B cell (primary cell): ENCODE measurements around the gene CHRM2. TPM values are rescaled to one million over a fixed set of nuclear protein-coding genes. Genes with fewer than 3 reads are reported as not detected.

Experiments used
- ATAC-seq: fragments of 200-7000 bp; cut with Tn5 transposase; one replicate; pipeline ENCODE4 v1.10.0; 2021; ENCODE audit warnings: low read depth, mild to moderate bottlenecking, moderate number of reproducible peaks, moderate library complexity
- CTCF ChIA-PET: fragments of 350-600 bp; sonication (Branson Sonifier 250); formaldehyde crosslinking; loops from one replicate; lab custom pipeline; 2021; ENCODE audit warnings: antibody characterized with exemption, inconsistent platforms; lab: Charles Lee
- POLR2A ChIA-PET: fragments of 350-600 bp; sonication (Branson Sonifier 250); formaldehyde crosslinking; loops from one replicate; lab custom pipeline; 2021; ENCODE audit warnings: antibody characterized with exemption; lab: Charles Lee
- DNase-seq: peaks from one replicate; pipeline ENCODE4 v3.0.0; 2013
- H2AFZ ChIP-seq: 2 replicates; pipeline ENCODE4 v1.6.1; 2012; ENCODE audit warnings: mild to moderate bottlenecking, low read depth, low read length; ENCODE audit not compliant: insufficient read depth, poor library complexity, severe bottlenecking
- H3K27ac ChIP-seq, 2 donors: 1 replicate in 1 of 2; 2 replicates in 1 of 2; pipeline ENCODE4 v1.5.1; 2012 to 2013; ENCODE audit warnings: low read length in 2 of 2, mild to moderate bottlenecking in 2 of 2, moderate library complexity in 1 of 2
- H3K27me3 ChIP-seq, 4 experiments: fragments of 200-600 bp in 1 of 4; sonication (generic) in 1 of 4; replicated peaks in 1 of 4; 1 replicate in 2 of 4; 2 replicates in 2 of 4; pipeline versions ENCODE4 v1.6.1 to v1.7.0; 2013 to 2016; ENCODE audit warnings: low read length in 3 of 4, mild to moderate bottlenecking in 2 of 4, mixed read lengths in 1 of 4, moderate library complexity in 1 of 4; ENCODE audit not compliant: insufficient read depth in 4 of 4, control insufficient read depth in 3 of 4; ENCODE audit errors: control extremely low read depth in 1 of 4
- H3K36me3 ChIP-seq, 2 experiments: replicated peaks in 1 of 2; 1 replicate in 1 of 2; 2 replicates in 1 of 2; pipeline versions ENCODE4 v1.6.1 to v1.7.1; 2013; ENCODE audit warnings: low read length in 1 of 2; ENCODE audit not compliant: insufficient read depth in 2 of 2, control insufficient read depth in 1 of 2; ENCODE audit errors: control extremely low read depth in 1 of 2, extremely low read depth in 1 of 2
- H3K4me1 ChIP-seq, 2 donors: fragments of 200-600 bp in 1 of 2; sonication (generic) in 1 of 2; 1 replicate in 1 of 2; 2 replicates in 1 of 2; pipeline versions ENCODE4 v1.5.1 to v1.6.1; 2013 to 2017; ENCODE audit warnings: low read length in 2 of 2; ENCODE audit not compliant: control insufficient read depth in 2 of 2, insufficient read depth in 2 of 2
- H3K4me2 ChIP-seq: replicated peaks from 2 replicates; pipeline ENCODE3; 2012; ENCODE audit warnings: mild to moderate bottlenecking, low read depth, low read length; ENCODE audit not compliant: poor library complexity, severe bottlenecking
- H3K4me3 ChIP-seq, 5 experiments: fragments of 200-600 bp in 1 of 5; sonication (generic) in 1 of 5; 1 replicate in 3 of 5; 2 replicates in 2 of 5; pipeline versions ENCODE4 v1.5.1 to v1.7.0; 2011 to 2016; ENCODE audit warnings: low read length in 4 of 5, mild to moderate bottlenecking in 4 of 5, low read depth in 2 of 5, control low read depth in 1 of 5, moderate library complexity in 1 of 5; ENCODE audit not compliant: insufficient read depth in 1 of 5; ENCODE audit errors: control extremely low read depth in 1 of 5, extremely low read depth in 1 of 5
- H3K79me2 ChIP-seq: fragments of 200-600 bp; sonication (generic); one replicate; pipeline ENCODE4 v1.6.0; 2016; ENCODE audit warnings: low read length; ENCODE audit not compliant: control insufficient read depth, insufficient read depth
- H3K9ac ChIP-seq: fragments of 200-600 bp; sonication (generic); 2 replicates; pipeline ENCODE4 v1.6.1; 2017; ENCODE audit warnings: mild to moderate bottlenecking, low read length, moderate library complexity
- H3K9me3 ChIP-seq, 3 donors: one replicate each; pipeline versions ENCODE4 v1.6.1 to v1.7.1; 2013; ENCODE audit warnings: low read length in 2 of 3; ENCODE audit not compliant: control insufficient read depth in 2 of 3, insufficient read depth in 1 of 3; ENCODE audit errors: control extremely low read depth in 1 of 3
- H4K20me1 ChIP-seq: 2 replicates; pipeline ENCODE4 v1.6.0; 2012; ENCODE audit warnings: mild to moderate bottlenecking, low read length; ENCODE audit not compliant: insufficient read depth, control insufficient read depth, poor library complexity, severe bottlenecking
- H3K27ac Mint-ChIP-seq: one replicate; pipeline ENCODE4 v1.8.0; 2021; ENCODE audit warnings: mixed read lengths
- H3K27me3 Mint-ChIP-seq: one replicate; pipeline ENCODE4 v1.8.0; 2021; ENCODE audit warnings: mixed read lengths
- H3K4me1 Mint-ChIP-seq: one replicate; pipeline ENCODE4 v1.8.0; 2021; ENCODE audit warnings: mixed read lengths
- H3K4me3 Mint-ChIP-seq: one replicate; pipeline ENCODE4 v1.8.0; 2021; ENCODE audit warnings: mixed read lengths
- H3K9me3 Mint-ChIP-seq: one replicate; pipeline ENCODE4 v1.8.0; 2022; ENCODE audit warnings: mixed read lengths; ENCODE audit not compliant: insufficient read depth
- CTCF ChIP-seq: fragments of 200-600 bp; IDR thresholded peaks from one replicate; pipeline ENCODE4 v1.8.0; 2022; ENCODE audit warnings: antibody characterized with exemption, mild to moderate bottlenecking
- EZH2 ChIP-seq: IDR thresholded peaks from 2 replicates; pipeline ENCODE4 v1.6.1; 2012; ENCODE audit warnings: borderline replicate concordance, low read depth, mild to moderate bottlenecking, moderate library complexity, low read length; ENCODE audit not compliant: insufficient read depth, poor library complexity, severe bottlenecking
- WGBS: methylation state at CpG from one replicate; pipeline ENCODE4 v1.1.5; 2013; ENCODE audit warnings: missing lambda C conversion rate; ENCODE audit not compliant: insufficient coverage; 5-methylcytosine and 5-hydroxymethylcytosine counted together
- intact Hi-C: fragments of 100-400 bp; cut with micrococcal nuclease; formaldehyde crosslinking; loops from one replicate; pipeline ENCODE4 v1.10.0; 2022
- polyA plus RNA-seq: library from polyadenylated mRNA; depleted of rRNA; stranded (reverse); fragments of >200 nt; gene quantifications from 2 replicates; pipeline ENCODE4 v1.2.3, GENCODE V29; 2012
- total RNA-seq, 2 donors: library from RNA; stranded (reverse); fragments of 120-200 nt in 1 of 2; gene quantifications; 1 replicate in 1 of 2; 2 replicates in 1 of 2; pipeline versions ENCODE4 v1.2.3 to v1.2.4, GENCODE V29; 2013 to 2022

Gene CHRM2
- total and polyA plus RNA-seq, 2 donors (not counting 1 experiment from before 2014, with no cell fraction given), result not detected

- Histone ChIP-seq H3K36me3 (no peaks in the 10 kb centered on the region), H3K9ac (no peak overlapping the region), H3K4me3 (no peak overlapping the region), H4K20me1 (no peaks in the 10 kb centered on the region), H2AFZ (no peak overlapping the region), H3K27me3 (no peaks in the 10 kb centered on the region), H3K9me3 (no peaks in the 10 kb centered on the region), H3K4me1 (no peaks in the 10 kb centered on the region), H3K79me2 (no peaks in the 10 kb centered on the region), H3K27ac (no peak overlapping the region), H3K4me2 (no peak overlapping the region)
- no peak for DNase-seq
- Mint-ChIP-seq H3K27ac (no peak overlapping the region), H3K9me3 (no peaks in the 10 kb centered on the region), H3K4me3 (no peak overlapping the region), H3K27me3 (no peaks in the 10 kb centered on the region), H3K4me1 (no peaks in the 10 kb centered on the region)
- TF ChIP-seq EZH2, result no peak
- TF ChIP-seq CTCF, result no peak
- 78% methylated on average over 1 of the region's 1 CpG for WGBS
- CTCF ChIA-PET, result no interaction called here
- no peak for ATAC-seq
- intact Hi-C loops, result no loop called here
- POLR2A ChIA-PET, result no interaction called here
Observed at GRCh38 chr7:136940917-136941316, 72.5 kb downstream of the CHRM2 start.

- Histone ChIP-seq H3K9me3 (no peaks in the 10 kb centered on the region), H3K4me1 (no peaks in the 10 kb centered on the region), H3K4me3 (no peak overlapping the region), H3K27ac (no peak overlapping the region), H3K4me2 (no peak overlapping the region), H3K79me2 (no peaks in the 10 kb centered on the region), H4K20me1 (no peaks in the 10 kb centered on the region), H3K36me3 (no peaks in the 10 kb centered on the region), H3K27me3 (no peaks in the 10 kb centered on the region), H2AFZ (no peak overlapping the region), H3K9ac (no peak overlapping the region)
- H3K27me3 Mint-ChIP-seq, result no peaks in the 10 kb centered on the region
- TF ChIP-seq CTCF, result no peak
- no peak for TF ChIP-seq EZH2
- H3K27ac Mint-ChIP-seq, result no peak overlapping the region
- CTCF ChIA-PET, result no interaction called here
- no peaks in the 10 kb centered on the region for H3K4me1 Mint-ChIP-seq
- H3K9me3 Mint-ChIP-seq, result peaks cover under 1% of the 10 kb centered on the region
- no peak for ATAC-seq
- POLR2A ChIA-PET, result no interaction called here
- WGBS, result no CpG with 5 or more reads among the region's 1 CpG
- no peak overlapping the region for H3K4me3 Mint-ChIP-seq
- intact Hi-C loops, result no loop called here
- no peak for DNase-seq
Observed at GRCh38 chr7:136941816-136942215, 73.4 kb downstream of the CHRM2 start.
